ENCODE data around the gene TBC1D12.

TBC1D12 gene

DNA sequence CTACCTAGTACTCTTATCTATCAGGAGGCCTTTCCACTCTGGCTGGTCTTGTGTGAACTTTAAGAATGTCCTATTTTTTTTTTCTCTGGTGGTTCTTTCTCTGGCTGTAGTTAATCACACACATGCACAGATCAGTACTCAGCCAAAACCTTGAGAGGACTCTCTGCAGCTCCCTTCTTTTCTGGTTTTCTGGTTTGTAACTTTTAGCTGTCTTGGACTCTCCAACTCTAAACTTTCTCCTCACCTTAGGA lies 88.4 kb downstream of the TBC1D12 start:
- TF ChIP-seq CTCF (IDR thresholded peaks at IDR 0.05; ENCODE audit: low read length) (no peak), EZH2 (IDR thresholded peaks at IDR 0.05; ENCODE audit: borderline replicate concordance, low read length) (no peak)
- Histone ChIP-seq H3K9me2 (ENCODE audit: low read depth, low read length) (no peaks in the 10 kb centered on the region), H3K4me1 (ENCODE audit: insufficient read depth, low read length, severe bottlenecking) (no peaks in the 10 kb centered on the region), H3K27ac (ENCODE audit: low read depth, low read length, poor library complexity, severe bottlenecking) (no peak overlapping the region), H3F3A (ENCODE audit: insufficient read depth, low read length) (no peaks in the 10 kb centered on the region), H3K36me3 (ENCODE audit: insufficient read depth, low read length) (no peaks in the 10 kb centered on the region), H3K4me3 (ENCODE audit: low read depth, low read length, poor library complexity, severe bottlenecking) (no peak overlapping the region), H4K20me1 (ENCODE audit: insufficient read depth, low read length) (no peaks in the 10 kb centered on the region), H3K27me3 (ENCODE audit: insufficient read depth, low read length) (no peaks in the 10 kb centered on the region), H3K4me2 (ENCODE audit: low read length) (no peak overlapping the region), H3K9ac (ENCODE audit: low read length) (no peak overlapping the region), H3K9me3 (ENCODE audit: low read length) (no peaks in the 10 kb centered on the region), H2AFZ (ENCODE audit: low read length) (no peak overlapping the region), H3K79me2 (ENCODE audit: insufficient read depth, low read length) (no peaks in the 10 kb centered on the region)

- Histone ChIP-seq H3K4me1 (ENCODE audit: insufficient read depth, low read length, severe bottlenecking) (no peaks in the 10 kb centered on the region), H4K20me1 (ENCODE audit: insufficient read depth, low read length) (no peaks in the 10 kb centered on the region), H3K36me3 (ENCODE audit: insufficient read depth, low read length) (no peaks in the 10 kb centered on the region), H3K27ac (ENCODE audit: low read depth, low read length, poor library complexity, severe bottlenecking) (no peak overlapping the region), H3K9me2 (ENCODE audit: low read depth, low read length) (no peaks in the 10 kb centered on the region), H3K27me3 (ENCODE audit: insufficient read depth, low read length) (no peaks in the 10 kb centered on the region), H3K79me2 (ENCODE audit: insufficient read depth, low read length) (no peaks in the 10 kb centered on the region), H2AFZ (ENCODE audit: low read length) (no peak overlapping the region), H3K4me2 (ENCODE audit: low read length) (no peak overlapping the region), H3K4me3 (ENCODE audit: low read depth, low read length, poor library complexity, severe bottlenecking) (no peak overlapping the region), H3K9ac (ENCODE audit: low read length) (no peak overlapping the region), H3K9me3 (ENCODE audit: low read length) (no peaks in the 10 kb centered on the region), H3F3A (ENCODE audit: insufficient read depth, low read length) (no peaks in the 10 kb centered on the region)
- no peak for TF ChIP-seq CTCF (IDR thresholded peaks at IDR 0.05; ENCODE audit: low read length)
- TF ChIP-seq EZH2 (IDR thresholded peaks at IDR 0.05; ENCODE audit: borderline replicate concordance, low read length): no peak
Measured at GRCh38 chr10:94493463-94493862, 91.1 kb downstream of the TBC1D12 start.

- no peaks in the 10 kb centered on the region for H3K4me1 ChIP-seq (ENCODE audit: insufficient read depth, low read length, severe bottlenecking)
- no peaks in the 10 kb centered on the region for H3K36me3 ChIP-seq (ENCODE audit: insufficient read depth, low read length)
- no peaks in the 10 kb centered on the region for H3K9me3 ChIP-seq (ENCODE audit: low read length)
- no peaks in the 10 kb centered on the region for H3K9me2 ChIP-seq (ENCODE audit: low read depth, low read length)
- no peak overlapping the region for H2AFZ ChIP-seq (ENCODE audit: low read length)
- H3K4me3 ChIP-seq (ENCODE audit: low read depth, low read length, poor library complexity, severe bottlenecking): no peak overlapping the region
- H3F3A ChIP-seq (ENCODE audit: insufficient read depth, low read length): no peaks in the 10 kb centered on the region
- H3K9ac ChIP-seq (ENCODE audit: low read length): no peak overlapping the region
- no peaks in the 10 kb centered on the region for H3K27me3 ChIP-seq (ENCODE audit: insufficient read depth, low read length)
- H3K27ac ChIP-seq (ENCODE audit: low read depth, low read length, poor library complexity, severe bottlenecking): no peak overlapping the region
- no peaks in the 10 kb centered on the region for H4K20me1 ChIP-seq (ENCODE audit: insufficient read depth, low read length)
- no peak overlapping the region for H3K4me2 ChIP-seq (ENCODE audit: low read length)
- H3K79me2 ChIP-seq (ENCODE audit: insufficient read depth, low read length): no peaks in the 10 kb centered on the region
- TF ChIP-seq CTCF (IDR thresholded peaks at IDR 0.05; ENCODE audit: low read length) (no peak), EZH2 (IDR thresholded peaks at IDR 0.05; ENCODE audit: borderline replicate concordance, low read length) (no peak)
Measured at GRCh38 chr10:94496010-94496409, 93.7 kb downstream of the TBC1D12 start.
